ENCODE data around the gene CPE.

- TF ChIP-seq, protein P1, sequence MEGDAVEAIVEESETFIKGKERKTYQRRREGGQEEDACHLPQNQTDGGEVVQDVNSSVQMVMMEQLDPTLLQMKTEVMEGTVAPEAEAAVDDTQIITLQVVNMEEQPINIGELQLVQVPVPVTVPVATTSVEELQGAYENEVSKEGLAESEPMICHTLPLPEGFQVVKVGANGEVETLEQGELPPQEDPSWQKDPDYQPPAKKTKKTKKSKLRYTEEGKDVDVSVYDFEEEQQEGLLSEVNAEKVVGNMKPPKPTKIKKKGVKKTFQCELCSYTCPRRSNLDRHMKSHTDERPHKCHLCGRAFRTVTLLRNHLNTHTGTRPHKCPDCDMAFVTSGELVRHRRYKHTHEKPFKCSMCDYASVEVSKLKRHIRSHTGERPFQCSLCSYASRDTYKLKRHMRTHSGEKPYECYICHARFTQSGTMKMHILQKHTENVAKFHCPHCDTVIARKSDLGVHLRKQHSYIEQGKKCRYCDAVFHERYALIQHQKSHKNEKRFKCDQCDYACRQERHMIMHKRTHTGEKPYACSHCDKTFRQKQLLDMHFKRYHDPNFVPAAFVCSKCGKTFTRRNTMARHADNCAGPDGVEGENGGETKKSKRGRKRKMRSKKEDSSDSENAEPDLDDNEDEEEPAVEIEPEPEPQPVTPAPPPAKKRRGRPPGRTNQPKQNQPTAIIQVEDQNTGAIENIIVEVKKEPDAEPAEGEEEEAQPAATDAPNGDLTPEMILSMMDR (conservative IDR thresholded peaks at IDR 0.05; ENCODE audit: low read length) = no peak
- TF ChIP-seq EZH2phosphoT487 (IDR thresholded peaks at IDR 0.05; ENCODE audit: borderline replicate concordance, low read depth, low read length) = no peak
Measured at GRCh38 chr4:165519591-165519990, 140.8 kb downstream of the CPE start.
